H1 (cell line): ENCODE results near the gene POP5. TPM values are rescaled to one million over a fixed set of nuclear protein-coding genes. Genes with fewer than 3 reads are reported as not detected.
A peak's percentile ranks its signal among the peaks of the same experiment; 100 is the strongest.

Experiments
- CTCF ChIA-PET: fragments of 300-600 bp; sonication (Branson Sonifier 250); formaldehyde crosslinking; loops from one replicate; lab custom pipeline; 2021; ENCODE audit not compliant: partially characterized antibody; lab: Charles Lee
- POLR2A ChIA-PET: fragments of 300-600 bp; sonication (Branson Sonifier 250); formaldehyde crosslinking; loops from one replicate; lab custom pipeline; 2021; ENCODE audit warnings: inconsistent platforms; ENCODE audit not compliant: partially characterized antibody; lab: Charles Lee
- DNase-seq, 2 experiments: peaks; one replicate each; pipeline versions ENCODE4 v3.0.0 to v3.0.0-alpha.2; 2010 to 2022; ENCODE audit warnings: low spot score in 2 of 2, low read depth in 1 of 2, mixed read lengths in 1 of 2
- FAIRE-seq: peaks from 2 replicates; lab custom pipeline; 2011; peaks lifted over from hg19 to GRCh38; lab: Jason Lieb, UNC
- H2AFZ ChIP-seq: 2 replicates; pipeline ENCODE4 v1.8.1; 2012; ENCODE audit warnings: low read length, inconsistent platforms
- H2AK5ac ChIP-seq: 2 replicates; pipeline ENCODE4 v1.6.1; 2013; ENCODE audit warnings: low read depth, low read length
- H2BK120ac ChIP-seq: replicated peaks from 2 replicates; pipeline ENCODE3; 2013; ENCODE audit warnings: low read depth, low read length, inconsistent platforms
- H2BK12ac ChIP-seq: 2 replicates; pipeline ENCODE4 v1.6.1; 2013; ENCODE audit warnings: low read depth, low read length
- H2BK15ac ChIP-seq: 2 replicates; pipeline ENCODE4 v1.6.1; 2013; ENCODE audit warnings: low read length
- H2BK20ac ChIP-seq: 2 replicates; pipeline ENCODE4 v1.6.1; 2013; ENCODE audit warnings: low read length
- H2BK5ac ChIP-seq: 2 replicates; pipeline ENCODE4 v1.6.1; 2013; ENCODE audit warnings: low read depth, low read length
- H3K14ac ChIP-seq: 2 replicates; pipeline ENCODE4 v1.6.1; 2013; ENCODE audit warnings: inconsistent platforms; ENCODE audit not compliant: insufficient read length
- H3K18ac ChIP-seq: 2 replicates; pipeline ENCODE4 v1.6.1; 2013; ENCODE audit warnings: low read length; ENCODE audit errors: extremely low read depth
- H3K23ac ChIP-seq: 2 replicates; pipeline ENCODE4 v1.6.1; 2013; ENCODE audit warnings: inconsistent platforms; ENCODE audit not compliant: insufficient read length
- H3K23me2 ChIP-seq: 2 replicates; pipeline ENCODE4 v1.6.1; 2013; ENCODE audit warnings: low read depth, low read length
- H3K27ac ChIP-seq: 2 replicates; pipeline ENCODE4 v1.6.1; 2011; ENCODE audit warnings: low read depth, low read length, inconsistent platforms
- H3K27me3 ChIP-seq, 4 experiments: replicated peaks in 1 of 4; 1 replicate in 1 of 4; 2 replicates in 3 of 4; pipeline versions ENCODE4 v1.6.1 to v1.8.1; 2011 to 2013; ENCODE audit warnings: low read length in 3 of 4, mild to moderate bottlenecking in 3 of 4, inconsistent platforms in 2 of 4, mixed read lengths in 2 of 4, moderate library complexity in 1 of 4; ENCODE audit not compliant: control insufficient read depth in 3 of 4, insufficient read depth in 3 of 4; ENCODE audit errors: extremely low read depth in 1 of 4
- H3K36me3 ChIP-seq, 4 experiments: 2 replicates each; pipeline versions ENCODE4 v1.6.1 to v1.8.1; 2011 to 2013; ENCODE audit warnings: mild to moderate bottlenecking in 4 of 4, low read length in 3 of 4, moderate library complexity in 2 of 4, control low read depth in 1 of 4, inconsistent platforms in 1 of 4; ENCODE audit not compliant: insufficient read depth in 4 of 4, control insufficient read depth in 2 of 4
- H3K4ac ChIP-seq: replicated peaks from 2 replicates; pipeline ENCODE3; 2013; ENCODE audit warnings: low read length, low read depth, mixed read lengths, inconsistent platforms; ENCODE audit not compliant: insufficient read length
- H3K4me1 ChIP-seq, 4 experiments: replicated peaks in 1 of 4; 1 replicate in 1 of 4; 2 replicates in 3 of 4; pipeline versions ENCODE4 v1.6.1 to v1.8.1; 2011 to 2013; ENCODE audit warnings: low read length in 3 of 4, inconsistent platforms in 2 of 4, mixed read lengths in 1 of 4; ENCODE audit not compliant: insufficient read depth in 4 of 4, control insufficient read depth in 3 of 4
- H3K4me2 ChIP-seq, 2 experiments: 2 replicates each; pipeline versions ENCODE4 v1.6.1 to v1.8.1; 2011 to 2013; ENCODE audit warnings: low read depth in 2 of 2, low read length in 2 of 2, control low read depth in 1 of 2, inconsistent platforms in 1 of 2, mild to moderate bottlenecking in 1 of 2; ENCODE audit not compliant: insufficient read depth in 1 of 2
- H3K4me3 ChIP-seq, 4 experiments: fragments of 200-600, 300-600 bp in 1 of 4; sonication (generic), shearing (Covaris generic), sonication (Bioruptor Twin) in 1 of 4; 2 replicates each; pipeline versions ENCODE4 v1.5.1 to v1.8.1; 2011 to 2016; ENCODE audit warnings: low read length in 4 of 4, low read depth in 3 of 4, control low read depth in 2 of 4, inconsistent platforms in 2 of 4, mild to moderate bottlenecking in 2 of 4, mixed read lengths in 1 of 4, moderate library complexity in 1 of 4; ENCODE audit not compliant: insufficient read depth in 2 of 4; ENCODE audit errors: extremely low read depth in 1 of 4
- H3K56ac ChIP-seq: replicated peaks from 2 replicates; pipeline ENCODE3; 2013; ENCODE audit warnings: low read depth, mild to moderate bottlenecking, mixed read lengths, low read length, inconsistent platforms; ENCODE audit not compliant: insufficient read length
- H3K79me1 ChIP-seq: 2 replicates; pipeline ENCODE4 v1.6.1; 2013; ENCODE audit warnings: low read depth, low read length, control low read depth
- H3K79me2 ChIP-seq, 2 experiments: 2 replicates each; pipeline versions ENCODE4 v1.6.1 to v1.8.1; 2012 to 2013; ENCODE audit warnings: low read length in 2 of 2, mild to moderate bottlenecking in 2 of 2, inconsistent platforms in 1 of 2; ENCODE audit not compliant: insufficient read depth in 2 of 2, control insufficient read depth in 1 of 2
- H3K9ac ChIP-seq, 4 experiments: replicated peaks in 1 of 4; 1 replicate in 1 of 4; 2 replicates in 3 of 4; pipeline versions ENCODE4 v1.6.1 to v1.8.1; 2011 to 2013; ENCODE audit warnings: low read depth in 3 of 4, low read length in 3 of 4, control low read depth in 2 of 4, mild to moderate bottlenecking in 2 of 4, moderate library complexity in 2 of 4, inconsistent platforms in 1 of 4; ENCODE audit errors: extremely low read depth in 1 of 4
- H3K9me3 ChIP-seq, 2 experiments: 2 replicates each; pipeline versions ENCODE4 v1.6.1 to v1.8.1; 2012 to 2013; ENCODE audit warnings: mild to moderate bottlenecking in 2 of 2, moderate library complexity in 2 of 2, control low read depth in 1 of 2, inconsistent platforms in 1 of 2, low read depth in 1 of 2, low read length in 1 of 2, mixed read lengths in 1 of 2; ENCODE audit not compliant: insufficient read depth in 2 of 2
- H4K20me1 ChIP-seq, 2 experiments: replicated peaks in 1 of 2; 2 replicates each; pipeline versions ENCODE3 to v1.8.1; 2011 to 2013; ENCODE audit warnings: inconsistent platforms in 2 of 2, low read length in 2 of 2, mild to moderate bottlenecking in 1 of 2; ENCODE audit not compliant: insufficient read depth in 2 of 2, control insufficient read depth in 1 of 2
- H4K5ac ChIP-seq: 2 replicates; pipeline ENCODE4 v1.6.1; 2013; ENCODE audit warnings: low read length, low read depth, mixed read lengths, inconsistent platforms; ENCODE audit not compliant: insufficient read length
- H4K8ac ChIP-seq: 2 replicates; pipeline ENCODE4 v1.8.0; 2013; ENCODE audit warnings: mild to moderate bottlenecking, moderate library complexity, low read length, inconsistent platforms; ENCODE audit not compliant: insufficient read depth; ENCODE audit errors: extremely low read depth
- H4K91ac ChIP-seq: replicated peaks from 2 replicates; pipeline ENCODE3; 2013; ENCODE audit warnings: low read length, mixed read lengths, inconsistent platforms; ENCODE audit not compliant: insufficient read length
- CTBP2 ChIP-seq: IDR thresholded peaks from 2 replicates; pipeline ENCODE4 v1.7.0; 2011; ENCODE audit warnings: borderline replicate concordance, mild to moderate bottlenecking, moderate library complexity, mixed read lengths, low read length; ENCODE audit not compliant: insufficient read depth, insufficient read length
- CTCF ChIP-seq, 3 experiments: IDR thresholded peaks; 1 replicate in 2 of 3; 2 replicates in 1 of 3; pipeline versions ENCODE4 v1.5.1 to v1.6.1; 2011; ENCODE audit warnings: low read length in 3 of 3, mild to moderate bottlenecking in 3 of 3, inconsistent platforms in 2 of 3, low read depth in 1 of 3, moderate library complexity in 1 of 3; ENCODE audit not compliant: insufficient read depth in 1 of 3; ENCODE audit errors: control extremely low read depth in 1 of 3
- GTF2F1 ChIP-seq: IDR thresholded peaks from 2 replicates; pipeline ENCODE4 v1.6.1; 2012; ENCODE audit warnings: low read depth, low read length, improper control_type of control experiment, borderline replicate concordance
- KDM1A ChIP-seq: fragments of 200-600, 300-600 bp; sonication (generic); IDR thresholded peaks from 2 replicates; pipeline ENCODE4 v1.7.1; 2016; ENCODE audit warnings: mild to moderate bottlenecking, low read length, borderline replicate concordance
- NANOG ChIP-seq: IDR thresholded peaks from 2 replicates; pipeline ENCODE4 v1.6.1; 2011; ENCODE audit warnings: low read length, low read depth, mild to moderate bottlenecking, inconsistent platforms; ENCODE audit not compliant: insufficient read depth, poor library complexity, severe bottlenecking
- RAD21 ChIP-seq, 2 experiments: IDR thresholded peaks in 1 of 2; conservative IDR thresholded peaks in 1 of 2; 2 replicates each; pipeline ENCODE4 v1.6.1; 2011; ENCODE audit warnings: low read depth in 2 of 2, low read length in 2 of 2, improper control_type of control experiment in 1 of 2, inconsistent platforms in 1 of 2, mild to moderate bottlenecking in 1 of 2, moderate library complexity in 1 of 2
- SAP30 ChIP-seq: fragments of 300-600 bp; sonication (generic); IDR thresholded peaks from 2 replicates; pipeline ENCODE4 v1.7.1; 2012; ENCODE audit warnings: low read length, moderate library complexity, mild to moderate bottlenecking, inconsistent platforms; ENCODE audit not compliant: insufficient read depth, insufficient replicate concordance
- SIRT6 ChIP-seq: IDR thresholded peaks from one replicate; pipeline ENCODE4 v1.7.1; 2012; ENCODE audit warnings: low read length, inconsistent platforms
- SP1 ChIP-seq: IDR thresholded peaks from 2 replicates; pipeline ENCODE4 v1.6.1; 2011; ENCODE audit warnings: low read depth, low read length
- SP2 ChIP-seq: IDR thresholded peaks from 2 replicates; pipeline ENCODE4 v1.6.1; 2012; ENCODE audit warnings: mild to moderate bottlenecking, low read length, inconsistent platforms
- SP4 ChIP-seq: IDR thresholded peaks from 2 replicates; pipeline ENCODE4 v1.6.1; 2012; ENCODE audit warnings: low read length, inconsistent platforms
- WGBS, 2 experiments: shearing (Covaris generic) in 1 of 2; methylation state at CpG; one replicate each; pipeline versions ENCODE4 v1.1.6 to v1.1.7; 2013 to 2015; ENCODE audit warnings: low lambda C conversion rate in 2 of 2, mixed read lengths in 2 of 2, inconsistent platforms in 1 of 2, low coverage in 1 of 2, missing lambda C conversion rate in 1 of 2; ENCODE audit not compliant: insufficient replicate concordance in 2 of 2, insufficient coverage in 1 of 2, insufficient read length in 1 of 2; ENCODE audit errors: extremely low coverage in 1 of 2, missing lambda C conversion rate in 1 of 2; 5-methylcytosine and 5-hydroxymethylcytosine counted together
- polyA plus RNA-seq, 7 experiments: library from polyadenylated mRNA; depleted of rRNA in 3 of 7; stranded (reverse) in 5 of 7; unstranded in 2 of 7; fragments of >200 nt in 5 of 7; fragments of 200-250 nt in 2 of 7; gene quantifications; 1 replicate in 5 of 7; 2 replicates in 1 of 7; 4 replicates in 1 of 7; pipeline versions ENCODE4 v1.2.1 to v1.2.3, GENCODE V29; 2011 to 2013; ENCODE audit warnings: missing spikeins in 2 of 7, mixed read lengths in 2 of 7
- total RNA-seq: library from RNA; stranded (reverse); fragmentation: NEBNext Ultra II Directional; extraction: Animal tissue kit (Norgen Biotek cat#: 25700); gene quantifications from 2 replicates; pipeline ENCODE4 v1.2.1, GENCODE V29; 2021

POP5 gene
- total and polyA plus RNA-seq, 2 of the 8 experiments (the other 6 are each of a cell fraction or from before 2014, with no cell fraction given) = 59.7 to 124 TPM

- Histone ChIP-seq H3K27ac (no peak overlapping the region), H3K79me2 (no peaks in the 10 kb centered on the region), H2BK5ac (no peak overlapping the region), H4K8ac (no peak overlapping the region), H3K9me3 (no peaks in the 10 kb centered on the region), H3K14ac (no peak overlapping the region), H3K23me2 (no peaks in the 10 kb centered on the region), H3K9ac (no peak overlapping the region), H3K18ac (no peak overlapping the region), H2AFZ (peak overlapping the region; percentile 93; the same call in 1 of the 2 replicates), H4K20me1 (no peaks in the 10 kb centered on the region), H3K36me3 (no peaks in the 10 kb centered on the region), H4K91ac (no peak overlapping the region), H3K4ac (no peak overlapping the region), H2BK15ac (no peak overlapping the region), H3K4me3 (no peak overlapping the region), H3K56ac (no peak overlapping the region), H3K23ac (no peak overlapping the region), H3K4me1 (no peaks in the 10 kb centered on the region), H2AK5ac (no peak overlapping the region), H2BK20ac (0 out of 2 replicates have a peak overlapping the region, but pooled peaks have one; percentile 34), H3K79me1 (no peaks in the 10 kb centered on the region), H3K4me2 (no peak overlapping the region), H2BK120ac (no peak overlapping the region), H3K27me3 (no peaks in the 10 kb centered on the region), H2BK12ac (no peak overlapping the region), H4K5ac (no peak overlapping the region)
- DNase-seq (peak in 1 of 2 experiments; percentile 64), FAIRE-seq (peak; percentile 96)
- ChIA-PET POLR2A (interaction anchor here (1.3 kb wide), 1 partner anchor 12 kb away, joined by 4 read pairs; the partner anchor contains the start of gene CABP1), CTCF (interaction anchor here (0.9 to 6.6 kb wide), 18 partner anchors 9 to 171 kb away, joined by 3 to 70 read pairs (median 3); partner anchors contain the start of genes CABP1 and POP5)
- WGBS, 2 experiments = 37% methylated on average over 4 of the region's 4 CpGs; no CpG with 5 or more reads in 1 of the 2 experiments
- TF ChIP-seq RAD21 (IDR thresholded peaks at IDR 0.05 in 1 of 2, conservative IDR thresholded peaks at IDR 0.05 in 1 of 2; ENCODE audit: low read depth in 2 of 2, low read length in 2 of 2) (peak; percentile 47 to 53), GTF2F1 (no peak), CTBP2 (no peak), NANOG (no peak), SP4 (no peak), SP1 (no peak), SAP30 (no peak), SIRT6 (no peak), CTCF (IDR thresholded peaks at IDR 0.05; ENCODE audit: control extremely low read depth in 1 of 3, insufficient read depth in 1 of 3, low read depth in 1 of 3, low read length in 3 of 3) (peak; percentile 62 to 83 (median 77)), SP2 (no peak), KDM1A (no peak)
Measured at GRCh38 chr12:120628919-120629318, 47.7 kb upstream of the POP5 start.
